CD4-positive, alpha-beta T cell (primary cell): ENCODE data around the gene SNX19. TPM values are rescaled to one million over a fixed set of nuclear protein-coding genes. Genes with fewer than 3 reads are reported as not detected.

Experiments
- ATAC-seq: fragments of 200-7000 bp; cut with Tn5 transposase; one replicate; pipeline ENCODE4 v1.10.0; 2022; ENCODE audit warnings: mild to moderate bottlenecking; ENCODE audit not compliant: poor library complexity
- CTCF ChIA-PET: fragments of 350-600 bp; sonication (Branson Sonifier 250); formaldehyde crosslinking; loops from one replicate; lab custom pipeline; 2021; ENCODE audit warnings: antibody characterized with exemption, inconsistent platforms; lab: Charles Lee
- POLR2A ChIA-PET: fragments of 350-600 bp; sonication (Branson Sonifier 250); formaldehyde crosslinking; loops from one replicate; lab custom pipeline; 2021; ENCODE audit warnings: antibody characterized with exemption, inconsistent platforms; lab: Charles Lee
- DNase-seq, 14 experiments: peaks; one replicate each; pipeline ENCODE4 v3.0.0-alpha.2; 2013 to 2020; ENCODE audit warnings: mixed read lengths in 2 of 14
- H3K27ac ChIP-seq, 2 donors: one replicate each; pipeline versions ENCODE4 v1.5.1 to v1.7.0; 2013; ENCODE audit warnings: low read length in 2 of 2, low read depth in 1 of 2, mild to moderate bottlenecking in 1 of 2
- H3K27me3 ChIP-seq, 2 experiments: 1 replicate in 1 of 2; 2 replicates in 1 of 2; pipeline versions ENCODE4 v1.6.1 to v1.7.0; 2013; ENCODE audit warnings: low read length in 2 of 2, control low read depth in 1 of 2, mild to moderate bottlenecking in 1 of 2, moderate library complexity in 1 of 2; ENCODE audit not compliant: insufficient read depth in 2 of 2, control insufficient read depth in 1 of 2
- H3K36me3 ChIP-seq: one replicate; pipeline ENCODE4 v1.6.1; 2013; ENCODE audit warnings: low read length, control low read depth; ENCODE audit not compliant: insufficient read depth
- H3K4me1 ChIP-seq: one replicate; pipeline ENCODE4 v1.6.1; 2013; ENCODE audit warnings: low read length, control low read depth; ENCODE audit not compliant: insufficient read depth
- H3K4me3 ChIP-seq: one replicate; pipeline ENCODE4 v1.5.1; 2013; ENCODE audit warnings: mild to moderate bottlenecking, low read length, moderate library complexity
- H3K9me3 ChIP-seq, 2 experiments: 1 replicate in 1 of 2; 2 replicates in 1 of 2; pipeline versions ENCODE4 v1.6.1 to v1.7.0; 2013; ENCODE audit warnings: low read length in 2 of 2, mild to moderate bottlenecking in 2 of 2, control low read depth in 1 of 2, moderate library complexity in 1 of 2; ENCODE audit not compliant: control insufficient read depth in 1 of 2, insufficient read depth in 1 of 2
- H3K27ac Mint-ChIP-seq: one replicate; pipeline ENCODE4 v1.8.0; 2020; ENCODE audit warnings: mixed read lengths
- H3K27me3 Mint-ChIP-seq: one replicate; pipeline ENCODE4 v1.8.0; 2021; ENCODE audit warnings: mixed read lengths
- H3K36me3 Mint-ChIP-seq: one replicate; pipeline ENCODE4 v1.8.0; 2021; ENCODE audit warnings: low read depth, mixed read lengths
- H3K4me1 Mint-ChIP-seq: one replicate; pipeline ENCODE4 v1.8.0; 2021; ENCODE audit warnings: low read depth, mixed read lengths
- H3K4me3 Mint-ChIP-seq: one replicate; pipeline ENCODE4 v1.8.0; 2020; ENCODE audit warnings: mild to moderate bottlenecking, mixed read lengths
- H3K9me3 Mint-ChIP-seq: one replicate; pipeline ENCODE4 v1.8.0; 2020; ENCODE audit warnings: mixed read lengths
- CTCF ChIP-seq: fragments of 200-600 bp; IDR thresholded peaks from one replicate; pipeline ENCODE4 v1.8.0; 2022; ENCODE audit warnings: antibody characterized with exemption, mild to moderate bottlenecking
- intact Hi-C, 2 experiments: fragments of 100-400 bp; cut with DNase I in 1 of 2; cut with micrococcal nuclease in 1 of 2; formaldehyde crosslinking; loops; one replicate each; pipeline versions ENCODE4 v1.15.1 to v1.9.0; 2023 to 2025; cut with DNase I, micrococcal nuclease
- total RNA-seq, 174 experiments: library from RNA in 2 of 174; stranded (reverse) in 2 of 174; gene quantifications; one replicate each; pipeline ENCODE4 v1.2.3 and lab custom pipeline; 2021 to 2026

Gene SNX19
- total RNA-seq, 2 experiments from 2014 or later, result 41.2 to 43.8 TPM

DNA sequence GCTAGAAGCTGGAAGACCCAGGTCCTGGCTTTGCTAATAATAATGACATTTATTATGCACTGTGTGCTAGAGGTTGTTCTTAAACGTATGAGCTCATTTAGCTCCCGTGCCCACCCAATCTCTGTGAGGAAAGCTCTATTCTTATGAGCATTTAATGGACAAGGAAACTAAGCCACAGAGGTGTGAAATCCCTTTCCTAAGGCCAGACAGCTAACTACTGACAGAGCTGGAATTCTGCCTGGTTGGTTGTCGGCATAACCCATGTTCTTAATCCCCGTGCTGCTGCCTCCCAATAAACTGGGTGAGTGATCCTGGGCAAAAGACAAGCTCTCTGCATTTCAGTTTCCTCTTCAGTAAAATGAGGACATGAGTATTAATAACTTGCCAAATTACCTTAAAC is 49.4 kb downstream of the SNX19 start:
- H3K4me1 Mint-ChIP-seq, result no peaks in the 10 kb centered on the region
- CTCF ChIA-PET, result interaction anchor here (1.1 kb wide), 1 partner anchor 50 kb away, joined by 3 read pairs; the partner anchor contains the start of gene SNX19
- POLR2A ChIA-PET, result interaction anchor here (1.2 kb wide), 1 partner anchor 49 kb away, joined by 3 read pairs; the partner anchor contains the start of gene SNX19

DNA sequence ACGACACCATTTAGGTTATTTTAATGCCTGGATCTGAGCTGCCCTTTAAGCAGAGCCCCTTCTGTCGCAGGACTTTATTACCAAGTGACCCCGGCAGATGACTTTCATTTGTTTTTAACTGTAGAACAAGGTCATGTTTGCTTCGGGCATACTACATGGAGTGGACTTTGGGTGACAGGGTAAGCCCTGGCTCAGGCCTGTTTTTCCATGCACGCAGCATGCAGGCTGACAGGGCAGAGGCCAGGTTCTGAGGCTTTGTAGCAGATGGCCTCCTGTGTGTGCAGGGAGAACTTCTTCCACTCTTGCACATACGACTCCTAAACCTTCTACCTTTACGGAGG is 50.5 kb downstream of the SNX19 start:
- no peak for DNase-seq
- H3K36me3 ChIP-seq, result peaks cover 3% of the 10 kb centered on the region
- CTCF ChIA-PET, result no interaction called here
- Mint-ChIP-seq H3K27ac (no peak overlapping the region), H3K4me3 (no peak overlapping the region), H3K36me3 (peaks cover 17% of the 10 kb centered on the region), H3K27me3 (no peaks in the 10 kb centered on the region), H3K9me3 (no peaks in the 10 kb centered on the region), H3K4me1 (no peaks in the 10 kb centered on the region)
- ATAC-seq, result no peak
- H3K4me3 ChIP-seq, result no peak overlapping the region
- H3K27me3 ChIP-seq, result no peaks in the 10 kb centered on the region
- peaks cover 7% of the 10 kb centered on the region for H3K4me1 ChIP-seq
- intact Hi-C loops, result no loop called here
- POLR2A ChIA-PET, result interaction anchor here (1.2 kb wide), 1 partner anchor 50 kb away, joined by 3 read pairs; the partner anchor contains the start of gene SNX19
- H3K27ac ChIP-seq, result no peak overlapping the region
- no peak for TF ChIP-seq CTCF
- no peaks in the 10 kb centered on the region for H3K9me3 ChIP-seq

More for the DNA sequence above, 49.4 kb downstream of the SNX19 start:
- intact Hi-C loops, result no loop called here
- no peaks in the 10 kb centered on the region for H3K9me3 ChIP-seq
- ATAC-seq (no peak), DNase-seq (no peak)
- Mint-ChIP-seq H3K4me3 (no peak overlapping the region), H3K27ac (no peak overlapping the region), H3K36me3 (peaks cover 28% of the 10 kb centered on the region), H3K27me3 (no peaks in the 10 kb centered on the region), H3K9me3 (no peaks in the 10 kb centered on the region)
- peaks cover 4% of the 10 kb centered on the region for H3K4me1 ChIP-seq
- H3K27ac ChIP-seq, result no peak overlapping the region
- H3K36me3 ChIP-seq, result peaks cover 9% of the 10 kb centered on the region
- no peaks in the 10 kb centered on the region for H3K27me3 ChIP-seq
- no peak for TF ChIP-seq CTCF
- no peak overlapping the region for H3K4me3 ChIP-seq

DNA sequence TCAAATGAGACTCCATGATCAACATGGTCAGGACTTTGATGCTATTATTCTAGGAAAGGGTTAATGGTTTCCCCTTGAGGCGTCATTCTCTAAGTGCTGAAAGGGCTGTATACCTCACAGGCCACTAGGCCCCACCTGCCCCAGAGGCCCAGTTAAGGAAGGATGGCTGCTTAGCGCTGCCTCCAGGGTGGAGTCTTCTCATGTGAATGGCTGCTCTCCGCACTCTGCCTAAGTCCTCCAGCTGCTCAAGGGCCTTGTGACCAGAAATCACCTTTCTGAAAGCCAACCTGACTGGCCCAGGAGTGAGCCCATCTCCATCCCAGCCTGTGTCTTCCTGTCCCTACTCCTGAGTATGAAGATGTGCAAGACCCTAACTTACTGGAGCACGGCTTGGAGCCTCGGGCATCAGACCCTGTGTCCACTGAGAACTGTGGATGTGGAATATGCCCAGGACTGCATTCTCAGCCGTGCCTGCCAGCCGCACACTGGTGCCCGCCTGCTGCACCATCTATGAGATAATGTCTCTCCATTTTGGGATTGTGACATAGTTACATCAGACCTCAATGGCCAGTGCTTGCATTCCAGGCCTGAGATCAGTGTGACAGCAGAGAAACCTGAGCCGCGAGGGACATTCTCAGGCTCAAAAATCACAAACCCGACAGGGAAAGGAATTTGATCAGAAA is 51.0 kb downstream of the SNX19 start:
- Mint-ChIP-seq H3K9me3 (no peaks in the 10 kb centered on the region), H3K4me1 (no peaks in the 10 kb centered on the region), H3K36me3 (peaks cover 12% of the 10 kb centered on the region), H3K27ac (no peak overlapping the region), H3K4me3 (no peak overlapping the region), H3K27me3 (no peaks in the 10 kb centered on the region)
- no peaks in the 10 kb centered on the region for H3K9me3 ChIP-seq
- ChIA-PET CTCF (no interaction called here), POLR2A (interaction anchor here (1.2 kb wide), 1 partner anchor 51 kb away, joined by 3 read pairs; the partner anchor contains the start of gene SNX19)
- DNase-seq, result no peak
- ATAC-seq, result no peak
- H3K4me3 ChIP-seq, result no peak overlapping the region
- intact Hi-C loops, result no loop called here
- H3K36me3 ChIP-seq, result peaks cover 3% of the 10 kb centered on the region
- H3K4me1 ChIP-seq, result peaks cover 7% of the 10 kb centered on the region
- no peaks in the 10 kb centered on the region for H3K27me3 ChIP-seq
- H3K27ac ChIP-seq, result no peak overlapping the region
- TF ChIP-seq CTCF, result no peak
